HG02840 (cell line): ENCODE measurements around the gene HSD17B8.

Experiments used
- ATAC-seq: cut with Tn5 transposase; IDR thresholded peaks from one replicate; pipeline ENCODE4 v1.9.1; 2021; ENCODE audit warnings: mild to moderate bottlenecking, moderate library complexity, moderate number of reproducible peaks; ENCODE audit not compliant: unreplicated experiment, low FRiP score

HSD17B8 gene

GRCh38 chr6:33190504-33191107 is 13.8 kb upstream of the HSD17B8 start:
- ATAC-seq, result no peak

GRCh38 chr6:33191383-33192104 is 12.9 kb upstream of the HSD17B8 start:
- no peak for ATAC-seq

GRCh38 chr6:33192105-33192646 is 12.3 kb upstream of the HSD17B8 start, which contains the start of gene COL11A2:
Gene COL11A2 (minus strand): TSS chr6:33192467. CDS start chr6:33192240, 227 bp downstream.
- ATAC-seq, result no peak

- no peak for ATAC-seq
Observed at GRCh38 chr6:33192671-33193602, 11.5 kb upstream of the HSD17B8 start.

- no peak for ATAC-seq
Observed at GRCh38 chr6:33193619-33194018, 10.8 kb upstream of the HSD17B8 start.

GRCh38 chr6:33194431-33194979 is 9.9 kb upstream of the HSD17B8 start:
- no peak for ATAC-seq

- ATAC-seq, result no peak
Observed at GRCh38 chr6:33195304-33196165, 8.9 kb upstream of the HSD17B8 start.

GRCh38 chr6:33197431-33198048 is 6.9 kb upstream of the HSD17B8 start:
- ATAC-seq, result no peak

GRCh38 chr6:33198159-33198852 is 6.1 kb upstream of the HSD17B8 start:
- ATAC-seq, result no peak

GRCh38 chr6:33198853-33199436 is 5.5 kb upstream of the HSD17B8 start:
- no peak for ATAC-seq

GRCh38 chr6:33199687-33200218 is 4.7 kb upstream of the HSD17B8 start:
- peak; percentile 3 for ATAC-seq

GRCh38 chr6:33200219-33201146 is 4.0 kb upstream of the HSD17B8 start, which contains the start of the genes RXRB and SLC39A7:
Gene RXRB (minus strand): TSS chr6:33200665. CDS start chr6:33200476, 189 bp downstream.
Gene SLC39A7 (plus strand): TSS chr6:33200867. CDS start chr6:33201246, 379 bp downstream.
- ATAC-seq, result peak; percentile 49

GRCh38 chr6:33201147-33201545 is 3.3 kb upstream of the HSD17B8 start:
- no peak for ATAC-seq

- no peak for ATAC-seq
Observed at GRCh38 chr6:33201935-33202334, 2.5 kb upstream of the HSD17B8 start.

GRCh38 chr6:33202799-33203198 is 1.7 kb upstream of the HSD17B8 start:
- no peak for ATAC-seq

GRCh38 chr6:33203443-33204164 is 851 bp upstream of the HSD17B8 start:
- no peak for ATAC-seq
